Activated CD4-positive, alpha-beta T cell treated with anti-CD3 and anti-CD28 coated beads for 4 hours (primary cell): ENCODE data around the gene DHPS.
A peak's percentile ranks its signal among the peaks of the same experiment; 100 is the strongest.
"Not testable (repeated sequence)": the region's sequence is repeated elsewhere in the genome, so short reads cannot be mapped to it uniquely, and the experiment has no call there.

ENCODE experiments used
- DNase-seq, 2 donors: peaks; one replicate each; pipeline ENCODE4 v3.0.0-alpha.2; 2020

The DHPS gene

DNA sequence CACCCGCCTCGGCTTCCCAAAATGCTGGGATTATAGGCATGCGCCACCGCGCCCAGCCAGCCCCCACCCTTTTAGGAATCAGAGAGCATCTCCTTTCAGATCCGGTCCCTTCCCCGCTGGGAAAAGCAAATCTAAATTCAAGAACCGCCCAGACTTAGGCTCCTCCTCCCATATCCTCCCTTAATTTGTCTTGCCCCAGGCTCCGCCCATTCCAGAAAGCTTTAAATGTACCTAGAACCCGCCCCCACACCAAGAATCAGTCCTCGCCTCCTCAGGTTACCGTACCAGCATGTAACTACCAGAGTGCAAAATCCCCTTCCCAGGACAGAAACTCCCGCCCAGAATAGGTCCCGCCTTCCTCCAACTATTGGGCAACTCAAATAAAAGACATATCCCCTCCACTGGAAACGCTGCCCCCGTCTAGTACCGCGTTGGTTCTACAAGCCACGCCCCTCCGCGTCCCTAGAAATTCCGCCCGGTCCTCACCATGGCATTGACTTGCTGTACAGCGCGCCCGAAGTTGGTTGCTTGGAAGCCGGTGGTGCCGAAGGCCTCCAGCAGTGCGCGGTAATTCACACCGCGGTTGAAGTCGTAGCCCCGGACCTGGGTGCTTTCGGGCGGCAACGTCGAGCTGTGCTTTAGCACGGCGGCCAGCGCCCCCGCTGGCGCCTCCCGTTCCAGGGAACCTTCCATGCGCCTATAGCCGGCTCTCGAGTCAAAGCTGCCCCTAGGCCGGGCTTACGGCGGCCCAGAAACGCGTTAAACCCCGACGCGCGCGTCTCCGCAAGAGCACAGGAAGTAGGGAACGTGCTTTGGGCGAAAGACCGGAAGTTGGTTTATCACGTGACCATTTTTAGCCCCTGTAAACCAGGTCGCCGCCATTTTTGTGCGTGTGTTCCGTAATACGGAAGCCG is at the start of gene DHPS:
TSS of gene DHPS (minus strand) at position 807 of the 914 bp plus-strand sequence. CDS start at position 693, 114 bp downstream.
- DNase-seq, result peak; percentile 88 to 92

GRCh38 chr19:12731337-12731736 is 49.7 kb upstream of the DHPS start:
- no peak for DNase-seq

DNA sequence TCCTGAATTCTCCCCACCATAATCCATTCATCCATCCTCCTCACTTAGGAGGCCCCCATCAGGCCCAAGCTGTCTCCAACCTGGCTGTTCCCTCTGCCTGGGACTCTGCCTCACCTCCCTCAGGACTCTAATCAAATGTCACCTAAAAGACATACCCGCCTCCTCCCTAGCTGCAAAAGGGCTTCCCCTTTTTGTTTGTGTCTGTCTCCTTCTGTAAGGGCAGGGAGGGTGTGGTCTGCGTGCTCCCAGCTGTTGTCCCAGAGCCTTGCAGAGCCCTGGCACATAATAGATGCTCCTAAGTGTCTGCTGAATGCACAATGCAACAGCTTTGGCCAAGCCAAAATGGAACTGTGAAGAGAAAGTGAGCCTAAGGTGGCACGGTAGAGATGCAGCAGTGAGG is 48.4 kb upstream of the DHPS start:
- DNase-seq, result no peak

GRCh38 chr19:12727745-12728433 is 46.2 kb upstream of the DHPS start:
- no peak for DNase-seq

DNA sequence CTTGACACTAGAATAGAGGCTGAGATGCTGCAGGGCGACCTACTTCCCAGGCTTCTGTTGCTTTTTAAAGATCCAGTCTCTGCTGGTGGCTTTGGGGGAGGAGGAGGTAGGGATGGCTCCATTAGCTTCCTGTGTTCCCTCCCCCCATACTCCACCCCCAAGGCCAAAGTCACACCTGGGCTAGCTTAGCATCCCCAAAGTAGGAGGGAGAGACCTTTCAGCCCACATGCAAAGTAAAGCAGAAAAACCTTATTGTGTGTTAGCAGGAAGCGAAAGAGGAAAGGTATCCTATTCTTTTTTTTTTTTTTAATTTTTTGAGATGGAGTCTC is 45.3 kb upstream of the DHPS start:
- no peak for DNase-seq

GRCh38 chr19:12725612-12726011 is 43.9 kb upstream of the DHPS start:
- DNase-seq, result not testable (repeated sequence)

DNA sequence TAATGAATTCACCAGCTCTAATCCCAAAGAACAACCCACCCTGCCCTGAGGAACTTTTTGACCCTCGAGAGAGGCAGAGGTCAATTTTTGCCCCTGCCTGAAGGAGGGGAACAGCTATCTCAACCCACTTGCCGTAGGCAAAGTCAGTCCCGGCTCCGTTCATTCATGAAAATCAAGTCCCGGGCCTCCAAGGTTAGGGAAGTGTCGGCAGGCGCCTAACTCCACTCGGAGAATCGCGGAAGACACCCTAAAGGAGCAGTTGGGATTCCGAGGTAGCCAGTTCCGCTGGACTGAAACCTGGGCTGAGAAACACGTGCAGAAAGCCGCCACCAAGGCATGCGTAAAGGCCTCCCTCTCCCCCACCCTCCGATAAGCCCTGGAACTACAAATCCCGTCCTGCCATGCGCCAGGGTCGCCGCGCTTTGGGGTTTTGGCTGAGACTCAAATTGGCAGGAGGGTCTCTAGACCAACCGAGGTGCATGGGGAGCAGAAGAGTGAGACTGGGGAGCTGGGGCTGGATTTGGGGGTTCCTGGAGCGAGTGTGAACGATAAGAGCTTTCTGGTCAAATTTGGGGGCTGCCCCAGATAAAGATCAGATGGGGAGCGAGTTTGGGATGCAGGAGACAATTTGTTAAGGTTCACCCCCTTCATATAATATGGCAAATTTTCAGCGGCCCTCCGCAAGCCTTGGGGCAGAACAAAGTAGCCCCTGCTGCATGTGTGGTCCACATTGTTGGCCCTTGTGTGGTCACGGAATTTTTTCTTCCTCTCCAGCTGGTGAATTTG is 42.2 kb upstream of the DHPS start, which contains the start of gene TNPO2:
TSS of gene TNPO2 (minus strand) at position 292 of the 786 bp plus-strand sequence. CDS start 2,955 bp downstream, outside the sequence.
- DNase-seq, result peak; percentile 68

- DNase-seq, result no peak
Observed at GRCh38 chr19:12723381-12723640, 41.6 kb upstream of the DHPS start.

GRCh38 chr19:12722566-12723380 is 41.1 kb upstream of the DHPS start:
- peak; percentile 93 to 94 for DNase-seq

- DNase-seq, result peak; percentile 57 to 58
Observed at GRCh38 chr19:12721656-12722565, 40.2 kb upstream of the DHPS start.

DNA sequence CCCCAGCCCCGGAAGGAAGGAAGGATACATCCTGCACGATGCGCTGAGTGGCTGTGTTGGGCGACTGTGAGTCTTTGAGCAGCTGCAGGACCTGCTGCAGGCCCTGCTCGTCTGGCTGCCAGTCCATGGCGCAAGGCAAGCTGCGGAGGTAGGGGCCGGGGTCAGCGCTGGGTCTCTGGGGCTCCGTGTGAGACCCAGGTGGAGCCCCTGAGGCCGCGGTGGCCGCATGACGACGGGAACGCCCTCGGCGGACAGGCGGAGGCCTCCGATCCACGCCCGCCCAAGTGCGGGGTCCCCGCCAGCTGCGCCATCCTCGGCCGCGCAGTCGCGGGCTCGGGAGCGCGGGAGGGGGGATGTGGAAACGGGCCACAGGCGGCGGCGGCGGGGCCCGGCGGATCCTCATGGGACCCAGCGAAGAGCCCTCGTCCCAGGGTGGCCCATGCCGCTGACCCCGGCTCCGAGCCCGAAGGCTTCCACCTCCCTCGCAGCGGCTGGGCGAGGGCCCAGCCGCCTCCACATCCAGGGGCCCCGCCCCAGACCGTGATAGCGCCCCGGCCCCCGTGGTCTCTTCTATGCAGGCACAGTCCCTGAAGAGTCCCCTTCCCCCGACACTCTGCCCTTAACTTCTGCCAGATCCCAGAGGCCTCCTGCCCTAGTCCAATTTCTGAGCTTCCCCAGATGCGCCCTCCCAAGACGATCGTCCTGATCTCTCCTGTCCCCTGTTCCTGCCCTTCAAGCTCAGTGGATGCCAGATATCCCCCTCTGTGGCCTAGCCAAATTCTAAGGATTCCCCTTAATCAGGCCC is 39.4 kb upstream of the DHPS start:
- DNase-seq, result peak in 1 of 2 donors; percentile 18

GRCh38 chr19:12720296-12720695 is 38.6 kb upstream of the DHPS start:
- DNase-seq, result no peak

- DNase-seq, result no peak
Observed at GRCh38 chr19:12715929-12716328, 34.2 kb upstream of the DHPS start.

- DNase-seq, result no peak
Observed at GRCh38 chr19:12715102-12715501, 33.4 kb upstream of the DHPS start.

GRCh38 chr19:12713304-12713703 is 31.6 kb upstream of the DHPS start:
- DNase-seq, result not testable (repeated sequence)

- not testable (repeated sequence) for DNase-seq
Observed at GRCh38 chr19:12712077-12712476, 30.4 kb upstream of the DHPS start.

DNA sequence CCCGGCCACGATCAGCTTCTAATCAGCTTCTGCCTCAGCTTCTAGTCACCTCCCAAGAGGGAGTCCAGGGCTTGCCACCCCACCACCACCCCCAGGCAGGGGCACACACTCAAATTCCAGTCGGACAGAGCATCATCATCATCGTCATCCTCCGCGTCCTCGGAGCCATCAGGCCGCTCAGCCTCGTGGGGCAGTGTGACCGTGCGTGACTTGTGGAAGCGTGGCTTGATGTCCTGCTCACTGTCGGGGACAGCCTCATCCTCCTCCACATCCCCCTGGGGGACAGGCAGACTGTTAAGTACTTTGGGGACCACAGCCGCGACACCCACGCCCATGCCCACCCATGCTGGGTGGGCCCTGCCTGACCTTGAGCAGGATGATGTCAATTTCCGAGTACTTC is 29.5 kb upstream of the DHPS start:
- DNase-seq, result no peak

DNA sequence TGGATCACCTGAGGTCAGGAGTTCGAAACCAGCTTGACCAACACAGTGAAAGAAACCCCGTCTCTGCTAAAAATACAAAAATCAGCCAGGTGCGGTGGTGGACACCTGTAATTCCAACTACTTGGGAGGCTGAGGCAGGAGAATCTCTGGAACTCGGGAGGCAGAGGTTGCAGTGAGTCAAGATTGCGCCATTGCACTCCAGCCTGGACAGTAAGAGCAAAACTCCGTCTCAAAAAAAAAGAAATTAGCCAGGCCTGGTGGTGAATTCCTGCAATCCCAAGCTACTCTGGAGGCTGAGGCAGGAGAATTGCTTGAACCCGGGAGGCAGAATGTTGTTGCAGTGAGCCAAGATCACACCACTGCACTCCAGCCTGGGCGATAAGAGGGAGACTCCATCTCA is 27.0 kb upstream of the DHPS start:
- no peak for DNase-seq

- no peak for DNase-seq
Observed at GRCh38 chr19:12706332-12706718, 24.6 kb upstream of the DHPS start.

DNA sequence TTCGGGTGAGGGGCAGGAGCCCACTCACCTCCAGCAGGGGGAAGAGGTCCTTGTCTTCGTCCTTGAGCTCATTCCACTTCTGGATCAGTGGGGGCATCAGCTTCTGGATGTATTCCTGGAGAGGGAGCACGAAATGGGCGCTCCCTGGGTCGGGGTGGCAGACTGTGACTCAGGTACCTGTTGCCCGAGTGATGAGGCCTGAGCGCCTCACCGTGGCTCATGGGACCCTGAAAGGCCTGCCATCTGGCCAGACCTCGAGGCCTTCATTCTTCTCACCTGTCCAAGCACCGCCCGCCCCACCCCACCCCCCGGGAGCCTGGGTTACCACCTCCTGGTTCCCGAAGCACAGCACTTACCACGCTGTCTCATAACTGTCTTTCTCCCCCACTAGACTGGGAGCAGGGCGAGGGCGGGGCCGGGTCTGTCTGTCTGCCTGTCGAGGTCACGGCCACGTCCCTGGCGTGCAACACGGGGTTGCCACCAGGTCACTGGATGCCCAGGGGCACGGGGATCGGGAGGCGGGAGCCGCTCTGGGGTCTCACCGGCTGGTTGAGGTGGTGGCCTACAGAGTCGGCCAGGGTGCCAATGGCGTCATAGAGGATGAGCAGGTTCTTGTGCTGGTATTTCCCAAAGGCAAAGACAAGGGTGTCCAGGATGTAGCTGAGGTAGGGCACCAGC is 24.1 kb upstream of the DHPS start:
- DNase-seq, result no peak
